ENCODE results near the gene PAK5.

PAK5 gene

GRCh38 chr20:9838378-9839295, at the start of gene PAK5:
Gene PAK5 (minus strand): TSS chr20:9839076. CDS start chr20:9644328, 194,748 bp downstream.
- FAIRE-seq (no peak), DNase-seq (ENCODE audit: insufficient read length, low spot score) (no peak)

GRCh38 chr20:9887706-9888105, 48.8 kb upstream of the PAK5 start:
- FAIRE-seq: no peak
- DNase-seq (ENCODE audit: insufficient read length, low spot score): no peak

GRCh38 chr20:9886227-9886626, 47.4 kb upstream of the PAK5 start:
- FAIRE-seq: no peak
- no peak for DNase-seq (ENCODE audit: insufficient read length, low spot score)

GRCh38 chr20:9884666-9885065, 45.8 kb upstream of the PAK5 start:
- no peak for FAIRE-seq

GRCh38 chr20:9884061-9884460, 45.2 kb upstream of the PAK5 start:
- FAIRE-seq: no peak
- no peak for DNase-seq (ENCODE audit: insufficient read length, low spot score)

More at GRCh38 chr20:9884666-9885065, 45.8 kb upstream of the PAK5 start:
- no peak for DNase-seq (ENCODE audit: insufficient read length, low spot score)

GRCh38 chr20:9877932-9878495, 39.1 kb upstream of the PAK5 start:
- FAIRE-seq (no peak), DNase-seq (ENCODE audit: insufficient read length, low spot score) (no peak)

- DNase-seq (ENCODE audit: insufficient read length, low spot score) (no peak), FAIRE-seq (no peak)
Measured at GRCh38 chr20:9867196-9867980, 28.5 kb upstream of the PAK5 start.

GRCh38 chr20:9852566-9852965, 13.7 kb upstream of the PAK5 start:
- DNase-seq (ENCODE audit: insufficient read length, low spot score) (no peak), FAIRE-seq (no peak)

- FAIRE-seq (no peak), DNase-seq (ENCODE audit: insufficient read length, low spot score) (no peak)
Measured at GRCh38 chr20:9839626-9840025, 750 bp upstream of the PAK5 start.

- no peak for DNase-seq (ENCODE audit: insufficient read length, low spot score)
Measured at GRCh38 chr20:9838035-9838377, 870 bp downstream of the PAK5 start.

GRCh38 chr20:9837634-9838033, 1.2 kb downstream of the PAK5 start:
- no peak for FAIRE-seq
- no peak for DNase-seq (ENCODE audit: insufficient read length, low spot score)

More at GRCh38 chr20:9838035-9838377, 870 bp downstream of the PAK5 start:
- no peak for FAIRE-seq

- no peak for FAIRE-seq
- no peak for DNase-seq (ENCODE audit: insufficient read length, low spot score)
Measured at GRCh38 chr20:9835302-9835701, 3.6 kb downstream of the PAK5 start.

GRCh38 chr20:9831032-9831431, 7.8 kb downstream of the PAK5 start:
- FAIRE-seq: no peak
- DNase-seq (ENCODE audit: insufficient read length, low spot score): no peak

- DNase-seq (ENCODE audit: insufficient read length, low spot score) (no peak), FAIRE-seq (no peak)
Measured at GRCh38 chr20:9829835-9830234, 9.0 kb downstream of the PAK5 start.

GRCh38 chr20:9817654-9818053, 21.2 kb downstream of the PAK5 start:
- no peak for FAIRE-seq

GRCh38 chr20:9815632-9816031, 23.2 kb downstream of the PAK5 start:
- no peak for FAIRE-seq
- no peak for DNase-seq (ENCODE audit: insufficient read length, low spot score)

More at GRCh38 chr20:9817654-9818053, 21.2 kb downstream of the PAK5 start:
- no peak for DNase-seq (ENCODE audit: insufficient read length, low spot score)

GRCh38 chr20:9810738-9811137, 28.1 kb downstream of the PAK5 start:
- FAIRE-seq (no peak), DNase-seq (ENCODE audit: insufficient read length, low spot score) (no peak)

GRCh38 chr20:9809271-9809670, 29.6 kb downstream of the PAK5 start:
- DNase-seq (ENCODE audit: insufficient read length, low spot score) (no peak), FAIRE-seq (no peak)

GRCh38 chr20:9808166-9808565, 30.7 kb downstream of the PAK5 start:
- DNase-seq (ENCODE audit: insufficient read length, low spot score) (no peak), FAIRE-seq (no peak)

- no peak for FAIRE-seq
- DNase-seq (ENCODE audit: insufficient read length, low spot score): no peak
Measured at GRCh38 chr20:9807136-9807535, 31.7 kb downstream of the PAK5 start.

GRCh38 chr20:9800421-9800820, 38.5 kb downstream of the PAK5 start:
- no peak for DNase-seq (ENCODE audit: insufficient read length, low spot score)
- FAIRE-seq: no peak
